ENCODE data around the gene SAP30L.
A peak's percentile ranks its signal among the peaks of the same experiment; 100 is the strongest.

The SAP30L gene

GRCh38 chr5:154445422-154446194, at the start of gene SAP30L:
SAP30L (plus strand) TSS chr5:154445997; CDS start chr5:154446605, 608 bp downstream.
- peak; percentile 90 for DNase-seq

GRCh38 chr5:154396128-154396527, 49.7 kb upstream of the SAP30L start:
- no peak for DNase-seq

- no peak for DNase-seq
Observed at GRCh38 chr5:154397652-154398406, 48.0 kb upstream of the SAP30L start.

- no peak for DNase-seq
Observed at GRCh38 chr5:154400678-154401077, 45.1 kb upstream of the SAP30L start.

GRCh38 chr5:154401355-154401754, 44.4 kb upstream of the SAP30L start:
- no peak for DNase-seq

GRCh38 chr5:154401931-154402330, 43.9 kb upstream of the SAP30L start:
- DNase-seq = no peak

- no peak for DNase-seq
Observed at GRCh38 chr5:154402611-154403010, 43.2 kb upstream of the SAP30L start.

GRCh38 chr5:154403234-154403633, 42.6 kb upstream of the SAP30L start:
- DNase-seq = no peak

GRCh38 chr5:154403776-154404387, 41.9 kb upstream of the SAP30L start:
- DNase-seq = no peak

- DNase-seq = peak; percentile 72
Observed at GRCh38 chr5:154405078-154405792, 40.6 kb upstream of the SAP30L start.

- DNase-seq = no peak
Observed at GRCh38 chr5:154406231-154406630, 39.6 kb upstream of the SAP30L start.

- no peak for DNase-seq
Observed at GRCh38 chr5:154406826-154407225, 39.0 kb upstream of the SAP30L start.

- DNase-seq = no peak
Observed at GRCh38 chr5:154408811-154409210, 37.0 kb upstream of the SAP30L start.

GRCh38 chr5:154409230-154409840, 36.5 kb upstream of the SAP30L start:
- DNase-seq = no peak

GRCh38 chr5:154410008-154410407, 35.8 kb upstream of the SAP30L start:
- no peak for DNase-seq

GRCh38 chr5:154410786-154411185, 35.0 kb upstream of the SAP30L start:
- no peak for DNase-seq

- no peak for DNase-seq
Observed at GRCh38 chr5:154411338-154411737, 34.5 kb upstream of the SAP30L start.

GRCh38 chr5:154412316-154412715, 33.5 kb upstream of the SAP30L start:
- DNase-seq = no peak

- no peak for DNase-seq
Observed at GRCh38 chr5:154412925-154413324, 32.9 kb upstream of the SAP30L start.

- DNase-seq = no peak
Observed at GRCh38 chr5:154415114-154415513, 30.7 kb upstream of the SAP30L start.

GRCh38 chr5:154418344-154418820, 27.4 kb upstream of the SAP30L start:
- no peak for DNase-seq

- no peak for DNase-seq
Observed at GRCh38 chr5:154419236-154419635, 26.6 kb upstream of the SAP30L start.

GRCh38 chr5:154421868-154422267, 23.9 kb upstream of the SAP30L start:
- peak; percentile 35 for DNase-seq

All from HCEC 1CT (cell line).